GM21825 (cell line): ENCODE measurements around the gene RAET1G.
"Not testable (repeated sequence)": the region's sequence is repeated elsewhere in the genome, so short reads cannot be mapped to it uniquely, and the experiment has no call there.

Experiments used
- ATAC-seq: cut with Tn5 transposase; IDR thresholded peaks from one replicate; pipeline ENCODE4 v1.9.1; 2021; ENCODE audit warnings: mild to moderate bottlenecking, moderate library complexity; ENCODE audit not compliant: unreplicated experiment

Gene RAET1G

GRCh38 chr6:149897855-149898744 is 24.8 kb downstream of the RAET1G start, which contains the start of gene RAET1E:
RAET1E (minus strand) TSS chr6:149898113; CDS start chr6:149890901, 7,212 bp downstream.
- ATAC-seq, result no peak

GRCh38 chr6:149897015-149897697 is 25.8 kb downstream of the RAET1G start:
- ATAC-seq, result no peak

GRCh38 chr6:149896491-149896890 is 26.4 kb downstream of the RAET1G start:
- no peak for ATAC-seq

GRCh38 chr6:149895833-149896271 is 27.1 kb downstream of the RAET1G start:
- ATAC-seq, result no peak

GRCh38 chr6:149895048-149895590 is 27.8 kb downstream of the RAET1G start:
- ATAC-seq, result no peak

GRCh38 chr6:149891864-149892263 is 31.1 kb downstream of the RAET1G start:
- ATAC-seq, result not testable (repeated sequence)

- no peak for ATAC-seq
These were observed 31.7 kb downstream of the RAET1G start for GRCh38 chr6:149891259-149891658.

- ATAC-seq, result no peak
These were observed 32.3 kb downstream of the RAET1G start for GRCh38 chr6:149890629-149891045.

- ATAC-seq, result no peak
These were observed 33.6 kb downstream of the RAET1G start for GRCh38 chr6:149889326-149889725.

GRCh38 chr6:149888659-149889058 is 34.3 kb downstream of the RAET1G start:
- ATAC-seq, result no peak

GRCh38 chr6:149888093-149888492 is 34.8 kb downstream of the RAET1G start:
- no peak for ATAC-seq

GRCh38 chr6:149887343-149887742 is 35.6 kb downstream of the RAET1G start:
- no peak for ATAC-seq

- ATAC-seq, result no peak
These were observed 37.0 kb downstream of the RAET1G start for GRCh38 chr6:149885888-149886287.

- ATAC-seq, result no peak
These were observed 38.3 kb downstream of the RAET1G start for GRCh38 chr6:149884617-149885016.

- ATAC-seq, result no peak
These were observed 38.7 kb downstream of the RAET1G start for GRCh38 chr6:149884215-149884614.

GRCh38 chr6:149881860-149882259 is 41.1 kb downstream of the RAET1G start:
- ATAC-seq, result no peak

GRCh38 chr6:149881066-149881766 is 41.7 kb downstream of the RAET1G start:
- ATAC-seq, result no peak

GRCh38 chr6:149877659-149878058 is 45.3 kb downstream of the RAET1G start:
- ATAC-seq, result no peak

- no peak for ATAC-seq
These were observed 46.5 kb downstream of the RAET1G start for GRCh38 chr6:149876241-149876933.

GRCh38 chr6:149872233-149872632 is 50.7 kb downstream of the RAET1G start:
- ATAC-seq, result no peak
